GM23248 (cell line): ENCODE results near the gene GSK3A. TPM values are rescaled to one million over a fixed set of nuclear protein-coding genes. Genes with fewer than 3 reads are reported as not detected.

Experiments used
- DNase-seq: peaks from one replicate; pipeline ENCODE4 v3.0.0-alpha.2; 2015
- H2AFZ ChIP-seq: fragments of 200-600 bp; sonication (generic); 2 replicates; pipeline ENCODE4 v1.6.1; 2016; ENCODE audit warnings: antibody characterized with exemption
- H3F3A ChIP-seq: fragments of 200-600 bp; sonication (generic); 2 replicates; pipeline ENCODE4 v1.6.1; 2016; ENCODE audit warnings: mild to moderate bottlenecking, antibody characterized with exemption, mixed run types; ENCODE audit not compliant: insufficient read depth
- H3K27ac ChIP-seq: fragments of 200-600 bp; sonication (generic); 2 replicates; pipeline ENCODE4 v1.5.1; 2016; ENCODE audit warnings: mild to moderate bottlenecking
- H3K27me3 ChIP-seq: fragments of 200-600 bp; sonication (generic); replicated peaks from 2 replicates; pipeline ENCODE4 v1.6.1; 2016; ENCODE audit warnings: mild to moderate bottlenecking; ENCODE audit not compliant: insufficient read depth
- H3K36me3 ChIP-seq: fragments of 200-600 bp; sonication (generic); 2 replicates; pipeline ENCODE4 v1.6.1; 2016; ENCODE audit warnings: low read depth, mild to moderate bottlenecking
- H3K4me1 ChIP-seq: fragments of 200-600 bp; sonication (generic); 2 replicates; pipeline ENCODE4 v1.6.1; 2016; ENCODE audit warnings: mild to moderate bottlenecking; ENCODE audit not compliant: insufficient read depth
- H3K4me2 ChIP-seq: fragments of 200-600 bp; sonication (generic); one replicate; pipeline ENCODE4 v1.6.1; 2016; ENCODE audit warnings: mild to moderate bottlenecking; ENCODE audit not compliant: unreplicated experiment
- H3K4me3 ChIP-seq: fragments of 200-600 bp; sonication (generic); 2 replicates; pipeline ENCODE4 v1.5.1; 2016; ENCODE audit warnings: mild to moderate bottlenecking
- H3K79me2 ChIP-seq: fragments of 200-600 bp; sonication (generic); 2 replicates; pipeline ENCODE4 v1.6.1; 2016; ENCODE audit warnings: mild to moderate bottlenecking; ENCODE audit not compliant: insufficient read depth
- H3K9ac ChIP-seq: fragments of 200-600 bp; sonication (generic); 2 replicates; pipeline ENCODE4 v1.6.1; 2016; ENCODE audit warnings: mild to moderate bottlenecking
- H3K9me2 ChIP-seq: fragments of 200-600 bp; sonication (generic); 2 replicates; pipeline ENCODE4 v1.6.1; 2016; ENCODE audit warnings: mixed run types, mild to moderate bottlenecking, moderate library complexity; ENCODE audit not compliant: insufficient read depth
- H3K9me3 ChIP-seq: fragments of 200-600 bp; sonication (generic); one replicate; pipeline ENCODE4 v1.6.1; 2017; ENCODE audit warnings: low read depth
- H4K20me1 ChIP-seq: fragments of 200-600 bp; sonication (generic); 2 replicates; pipeline ENCODE4 v1.6.0; 2016; ENCODE audit not compliant: insufficient read depth
- EZH2 ChIP-seq: fragments of 200-600 bp; sonication (generic); IDR thresholded peaks from 2 replicates; pipeline ENCODE4 v1.6.1; 2018; ENCODE audit warnings: antibody characterized with exemption, mild to moderate bottlenecking; ENCODE audit not compliant: insufficient read depth, poor library complexity, severe bottlenecking
- EZH2phosphoT487 ChIP-seq: fragments of 200-600 bp; sonication (generic); IDR thresholded peaks from 2 replicates; pipeline ENCODE4 v1.6.1; 2018; ENCODE audit warnings: antibody characterized with exemption, moderate library complexity, mild to moderate bottlenecking, low read depth; ENCODE audit not compliant: insufficient read depth
- WGBS, 2 experiments: methylation state at CpG; one replicate each; pipeline ENCODE4 v1.1.6; 2015 to 2017; ENCODE audit warnings: low lambda C conversion rate in 2 of 2, low coverage in 1 of 2; ENCODE audit errors: missing lambda C conversion rate in 2 of 2; 5-methylcytosine and 5-hydroxymethylcytosine counted together
- in situ Hi-C: fragments of 300-500 bp; cut with MboI; formaldehyde crosslinking; loops from 2 replicates; pipeline ENCODE4 v1.15.0; 2020
- polyA plus RNA-seq: library from polyadenylated mRNA; unstranded; fragments of >200 nt; fragmentation: Nextera tagmentation; extraction: Ambion mirVana; gene quantifications from 2 replicates; pipeline ENCODE4 v1.2.1, GENCODE V29; 2016
- total RNA-seq: library from RNA; depleted of rRNA; stranded (reverse); fragments of >200 nt; shearing (Covaris generic); gene quantifications from 2 replicates; pipeline ENCODE4 v1.2.3, GENCODE V29; 2014

Gene GSK3A
- total and polyA plus RNA-seq, 2 experiments from 2014 or later, result 13.0 to 33.4 TPM

DNA sequence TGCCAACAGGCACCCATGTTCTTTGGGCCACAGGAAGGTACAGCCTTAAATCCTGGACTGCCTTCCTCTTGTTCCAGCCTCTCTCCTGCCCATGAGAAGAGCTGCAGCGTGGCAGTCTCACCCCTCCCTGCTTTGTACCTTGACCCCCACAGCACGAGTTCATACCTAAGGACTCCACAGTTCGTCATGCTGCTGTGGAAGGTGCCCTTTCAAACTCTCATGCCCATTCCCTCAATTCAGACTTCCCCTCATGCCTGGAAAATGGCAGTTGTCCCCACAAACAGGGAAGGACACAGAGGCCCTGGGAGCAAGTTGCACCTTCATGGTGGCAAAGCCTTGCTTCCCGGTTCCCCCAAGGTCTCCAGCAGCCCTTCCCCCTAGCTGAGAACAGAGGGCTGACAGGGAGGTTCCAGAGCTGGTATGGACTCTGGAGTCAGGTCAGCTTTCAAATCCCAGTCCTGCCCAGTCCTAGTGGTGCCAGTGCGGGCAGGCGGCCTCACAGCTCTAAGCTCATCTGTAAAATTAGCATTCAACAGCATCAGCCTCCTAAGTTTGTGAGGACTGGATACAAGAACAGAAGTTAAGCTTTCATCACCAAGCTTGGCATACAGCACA lies 8.6 kb downstream of the GSK3A start:
- Histone ChIP-seq H3K36me3 (peaks cover 18% of the 10 kb centered on the region; the same call in 1 of the 2 replicates), H3K4me1 (no peaks in the 10 kb centered on the region), H3K4me2 (no peak overlapping the region), H3K9me3 (no peaks in the 10 kb centered on the region), H3K9ac (no peak overlapping the region), H3K27me3 (no peaks in the 10 kb centered on the region), H2AFZ (no peak overlapping the region), H3K27ac (no peak overlapping the region), H3K79me2 (peaks cover 79% of the 10 kb centered on the region), H4K20me1 (no peaks in the 10 kb centered on the region), H3F3A (peaks cover 24% of the 10 kb centered on the region), H3K9me2 (no peaks in the 10 kb centered on the region), H3K4me3 (no peak overlapping the region)
- in situ Hi-C loops, result no loop called here
- no peak for DNase-seq
- 87 to 90% methylated on average over 6 of the region's 6 CpGs for WGBS, 2 experiments
- TF ChIP-seq EZH2 (no peak), EZH2phosphoT487 (no peak)

DNA sequence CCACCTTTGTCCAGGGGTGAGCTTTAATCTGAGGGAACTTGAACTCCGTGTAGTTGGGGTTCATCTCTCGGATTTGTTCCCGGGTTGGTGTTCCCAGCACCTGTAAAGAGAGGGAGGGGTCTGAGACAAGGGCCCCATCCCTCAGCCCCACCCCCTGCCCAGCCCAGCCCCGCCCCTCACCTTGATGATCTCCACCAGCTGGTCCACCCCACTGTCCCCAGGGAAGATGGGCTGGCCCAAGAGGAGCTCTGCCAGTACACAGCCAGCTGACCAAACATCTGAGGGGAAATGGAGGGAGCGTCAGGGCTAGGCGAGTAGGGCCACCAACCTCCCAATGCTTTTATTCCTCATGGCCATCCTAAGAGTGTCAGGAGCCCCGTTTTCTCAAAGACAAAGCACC lies 9.3 kb downstream of the GSK3A start:
- no peaks in the 10 kb centered on the region for H4K20me1 ChIP-seq
- no peak overlapping the region for H3K4me2 ChIP-seq
- no peak for DNase-seq

DNA sequence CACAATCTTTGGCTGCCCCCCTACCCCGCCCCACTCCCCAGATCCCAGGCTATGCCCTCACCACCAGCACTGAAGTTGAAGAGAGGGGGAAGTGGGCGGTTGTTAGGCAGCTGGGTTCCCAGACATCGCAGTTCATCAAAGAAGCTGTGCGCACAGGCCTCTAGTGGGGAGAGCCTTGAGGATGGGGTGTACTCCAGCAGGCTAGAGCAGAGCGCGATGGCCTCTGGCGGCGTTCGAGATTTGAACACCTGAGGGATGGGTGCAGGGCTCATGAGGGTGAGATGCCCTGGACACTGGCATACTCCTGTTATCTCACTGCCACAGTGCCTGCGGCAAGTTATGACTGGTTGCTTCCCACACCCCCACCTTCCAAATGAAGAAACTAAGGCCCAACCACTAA lies 10.0 kb downstream of the GSK3A start:
- no peak overlapping the region for H2AFZ ChIP-seq
- H3K9ac ChIP-seq, result no peak overlapping the region
- H3K4me1 ChIP-seq, result no peaks in the 10 kb centered on the region
- H3K79me2 ChIP-seq, result peaks cover 81% of the 10 kb centered on the region
- H3K9me3 ChIP-seq, result no peaks in the 10 kb centered on the region
- DNase-seq, result no peak
- H3K9me2 ChIP-seq, result no peaks in the 10 kb centered on the region
- H3F3A ChIP-seq, result peaks cover 31% of the 10 kb centered on the region
- H3K27ac ChIP-seq, result no peak overlapping the region
- 91 to 94% methylated on average over 10 of the region's 10 CpGs for WGBS, 2 experiments
- H3K4me3 ChIP-seq, result no peak overlapping the region
- H3K4me2 ChIP-seq, result no peak overlapping the region
- TF ChIP-seq EZH2phosphoT487 (no peak), EZH2 (no peak)
- no peaks in the 10 kb centered on the region for H4K20me1 ChIP-seq
- H3K36me3 ChIP-seq, result peaks cover 18% of the 10 kb centered on the region; the same call in 1 of the 2 replicates
- H3K27me3 ChIP-seq, result no peaks in the 10 kb centered on the region
- in situ Hi-C loops, result no loop called here

More for the DNA sequence above, 9.3 kb downstream of the GSK3A start:
- in situ Hi-C loops, result no loop called here
- no peak overlapping the region for H2AFZ ChIP-seq
- 67 to 77% methylated on average over 5 to 7 of the region's 7 CpGs for WGBS, 2 experiments
- H3K27me3 ChIP-seq, result no peaks in the 10 kb centered on the region
- H3K4me3 ChIP-seq, result no peak overlapping the region
- no peaks in the 10 kb centered on the region for H3K4me1 ChIP-seq
- TF ChIP-seq EZH2phosphoT487, result no peak
- TF ChIP-seq EZH2, result no peak
- no peaks in the 10 kb centered on the region for H3K9me3 ChIP-seq
- H3K9me2 ChIP-seq, result no peaks in the 10 kb centered on the region
- no peak overlapping the region for H3K27ac ChIP-seq
- H3K36me3 ChIP-seq, result peaks cover 18% of the 10 kb centered on the region; the same call in 1 of the 2 replicates
- H3K9ac ChIP-seq, result no peak overlapping the region
- peaks cover 79% of the 10 kb centered on the region for H3K79me2 ChIP-seq
- peaks cover 29% of the 10 kb centered on the region for H3F3A ChIP-seq

DNA sequence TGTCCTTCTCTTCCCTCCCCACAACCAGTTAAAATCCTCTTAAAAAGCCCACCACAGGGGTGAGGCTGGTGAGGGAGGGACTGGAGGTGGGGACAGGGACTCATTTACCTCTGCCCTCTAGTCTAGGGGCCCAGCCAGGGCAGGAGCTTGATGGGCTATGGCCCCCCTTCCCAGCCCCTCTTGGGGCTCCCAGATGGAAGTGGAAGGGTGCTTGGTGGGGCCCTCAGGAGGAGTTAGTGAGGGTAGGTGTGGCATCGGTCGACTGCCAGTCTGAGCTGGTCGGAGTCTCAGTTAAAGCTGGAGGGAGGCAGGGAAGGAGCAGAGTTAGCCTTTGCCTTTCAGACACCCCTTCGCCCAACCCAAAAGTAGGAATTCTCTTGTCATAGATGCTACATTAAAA lies 11.8 kb downstream of the GSK3A start:
- no peak overlapping the region for H3K4me3 ChIP-seq
- no peak overlapping the region for H3K27ac ChIP-seq
- 87 to 88% methylated on average over 4 of the region's 4 CpGs for WGBS, 2 experiments
- H3K27me3 ChIP-seq, result no peaks in the 10 kb centered on the region
- no peak for TF ChIP-seq EZH2phosphoT487
- no peak for TF ChIP-seq EZH2
- no peak overlapping the region for H3K4me2 ChIP-seq
- peaks cover 80% of the 10 kb centered on the region for H3K79me2 ChIP-seq
- H3K36me3 ChIP-seq, result peaks cover 30% of the 10 kb centered on the region
- peaks cover 30% of the 10 kb centered on the region for H3F3A ChIP-seq
- DNase-seq, result no peak
- H3K9me2 ChIP-seq, result no peaks in the 10 kb centered on the region
- no peaks in the 10 kb centered on the region for H4K20me1 ChIP-seq
- H3K9ac ChIP-seq, result no peak overlapping the region
- no peaks in the 10 kb centered on the region for H3K9me3 ChIP-seq
- no peaks in the 10 kb centered on the region for H3K4me1 ChIP-seq
- in situ Hi-C loops, result no loop called here
- H2AFZ ChIP-seq, result no peak overlapping the region
